Measurements from ENCODE around the gene MRPL19.

Gene MRPL19

DNA sequence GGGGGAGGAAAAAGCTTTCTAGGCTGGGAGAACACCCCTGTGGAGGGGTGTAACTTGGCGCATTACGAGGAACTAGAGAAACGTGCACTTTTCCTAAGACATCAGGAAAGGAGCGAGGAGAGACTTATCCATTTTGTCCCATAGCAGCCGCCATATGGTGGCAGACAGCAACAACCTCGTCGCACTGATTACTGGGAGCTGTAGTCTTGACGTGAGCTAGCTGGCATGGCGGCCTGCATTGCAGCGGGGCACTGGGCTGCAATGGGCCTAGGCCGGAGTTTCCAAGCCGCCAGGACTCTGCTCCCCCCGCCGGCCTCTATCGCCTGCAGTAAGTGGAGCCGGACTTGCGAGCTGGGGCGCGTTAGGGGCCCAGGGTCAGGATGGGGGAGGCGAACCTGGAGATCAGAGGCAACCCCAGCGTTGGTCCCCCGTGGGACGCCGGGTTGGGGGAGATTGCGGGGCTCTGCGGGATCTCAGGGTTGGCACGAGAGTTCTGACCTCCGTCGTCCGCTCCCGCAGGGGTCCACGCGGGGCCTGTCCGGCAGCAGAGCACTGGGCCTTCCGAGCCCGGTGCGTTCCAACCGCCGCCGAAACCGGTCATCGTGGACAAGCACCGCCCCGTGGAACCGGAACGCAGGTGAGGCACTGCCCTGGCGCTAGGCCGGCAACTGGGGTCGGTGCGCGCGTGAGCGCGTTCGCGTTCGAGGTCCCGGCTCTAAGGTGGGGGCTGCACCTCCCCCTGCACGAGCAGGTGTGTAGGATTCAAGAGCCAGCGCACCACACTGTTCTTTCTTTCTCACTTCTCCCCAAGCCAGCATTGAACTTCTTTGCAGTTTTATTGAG lies at the start of gene MRPL19:
TSS of gene MRPL19 (plus strand) at position 201 of the 843 bp plus-strand sequence. CDS start at position 226, 25 bp downstream.
- DNase-seq (ENCODE audit: low spot score), result peak; percentile 96

DNA sequence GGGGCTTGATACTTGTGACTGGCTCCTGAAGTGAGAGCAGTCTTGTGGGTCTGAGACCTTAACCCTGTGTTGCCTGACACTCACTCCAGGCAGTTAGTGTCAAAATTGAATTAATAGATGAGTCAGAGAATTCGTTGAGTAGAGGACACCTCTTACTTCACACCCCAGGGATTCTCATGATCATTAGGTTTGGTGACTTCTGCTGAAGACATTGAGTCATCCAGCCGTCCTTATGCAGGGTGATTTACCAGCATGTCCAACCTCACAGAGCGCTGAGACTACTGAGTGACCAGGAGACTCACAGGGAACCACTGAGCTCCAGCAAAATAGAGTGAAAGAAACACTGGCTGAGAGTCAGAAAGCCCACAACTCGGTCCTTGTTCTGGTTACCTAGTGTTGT lies 49.8 kb upstream of the MRPL19 start:
- no peak for DNase-seq (ENCODE audit: low spot score)

DNA sequence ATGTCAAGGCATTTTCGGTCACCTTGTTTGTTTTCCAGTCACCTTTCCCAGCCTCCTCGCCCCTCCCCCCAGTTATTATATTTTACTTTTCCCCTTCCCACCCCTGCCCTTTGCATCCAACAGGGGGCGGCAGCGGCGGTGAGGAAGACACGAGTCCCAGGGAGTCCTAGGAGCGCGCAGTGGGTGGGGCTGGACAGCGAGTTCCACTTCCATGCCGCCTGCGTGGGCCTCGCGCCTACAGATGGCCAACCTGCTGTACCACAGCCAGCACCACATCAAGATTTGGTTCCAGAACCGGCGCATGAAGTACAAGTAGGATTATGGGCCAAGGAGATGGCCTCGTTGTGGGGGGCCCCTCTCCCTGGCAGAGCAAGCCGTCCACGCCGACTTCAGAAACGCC lies 48.6 kb upstream of the MRPL19 start:
- DNase-seq (ENCODE audit: low spot score), result no peak

DNA sequence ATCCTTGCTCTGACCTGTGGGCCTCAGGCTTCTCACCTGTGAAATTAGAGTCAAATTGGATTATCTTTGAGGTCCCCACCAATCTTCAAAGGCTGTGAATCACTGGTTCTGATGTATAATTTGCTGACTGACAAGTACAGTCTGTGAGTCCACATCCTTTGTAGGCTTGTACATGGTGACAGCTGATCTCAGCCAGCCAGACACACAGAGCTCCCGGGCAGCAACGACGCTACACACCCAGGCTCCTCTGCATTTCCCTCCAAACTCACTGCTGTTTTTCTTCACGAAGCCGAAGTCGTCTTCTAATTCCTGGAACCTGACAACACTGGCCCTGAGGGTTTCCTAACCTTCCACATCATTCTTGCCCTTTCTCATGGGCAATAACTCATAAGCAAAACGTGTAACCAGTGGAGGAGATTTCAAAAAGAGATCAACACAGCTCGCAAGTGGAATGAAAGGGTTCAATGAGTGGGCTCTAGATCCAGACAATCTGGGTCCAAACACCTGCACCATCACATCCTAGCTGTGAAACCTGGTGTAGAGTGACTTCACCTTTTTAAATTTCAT lies 47.9 kb upstream of the MRPL19 start:
- no peak for DNase-seq (ENCODE audit: low spot score)

DNA sequence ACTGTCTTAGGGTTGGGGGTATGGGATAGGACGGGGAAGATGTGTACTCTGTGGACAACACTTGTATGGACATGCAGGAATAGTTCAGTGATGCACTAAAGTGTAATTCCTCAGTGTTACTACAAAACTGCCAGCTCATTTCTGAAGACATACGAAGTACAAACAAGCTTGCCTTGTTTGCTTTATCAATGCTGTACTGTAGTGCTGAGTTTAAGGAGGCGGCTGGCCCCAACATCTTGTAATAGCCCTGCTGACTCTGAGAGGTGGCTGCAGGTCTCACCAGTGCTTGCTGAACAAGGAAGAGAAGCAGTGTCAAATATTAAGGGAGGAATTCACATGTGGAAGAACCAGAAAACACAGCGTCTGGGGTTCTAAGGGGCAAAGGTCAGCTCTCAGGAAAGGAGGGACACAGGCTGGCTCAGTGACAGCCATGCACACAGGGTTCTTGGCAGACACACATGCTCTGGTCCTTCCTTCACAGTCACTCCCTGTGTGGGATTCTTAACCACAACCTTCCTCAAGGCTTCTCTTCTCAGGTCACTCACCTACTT lies 46.0 kb upstream of the MRPL19 start:
- DNase-seq (ENCODE audit: low spot score), result no peak

DNA sequence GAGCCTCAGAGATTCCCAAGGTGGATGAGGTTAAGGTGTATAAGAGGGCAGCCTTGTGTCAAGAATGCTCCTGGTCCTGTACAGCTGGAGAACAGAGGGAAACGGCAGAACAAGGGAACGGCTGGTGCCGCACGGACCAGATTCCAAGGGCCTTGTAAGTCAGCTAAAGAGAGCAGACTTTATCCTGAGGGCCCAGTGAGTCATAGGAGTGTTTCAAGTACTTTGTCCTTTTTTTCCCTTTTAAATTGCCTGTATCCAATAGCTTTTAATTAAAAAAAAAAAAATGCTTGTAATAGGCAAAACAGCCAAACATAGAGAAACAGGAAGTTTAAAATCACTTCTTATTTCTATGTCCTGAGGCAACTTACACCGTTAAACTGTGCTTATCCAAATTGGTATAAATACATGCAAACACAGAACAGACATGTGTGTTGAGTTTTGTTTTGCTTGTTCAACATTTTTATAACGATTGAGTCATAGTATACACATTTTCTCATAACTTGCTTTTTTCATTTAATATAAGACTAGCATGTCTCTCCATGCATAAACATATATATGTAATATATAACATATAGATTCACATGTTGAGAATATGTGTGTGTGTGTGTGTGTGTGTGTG lies 43.8 kb upstream of the MRPL19 start:
- DNase-seq (ENCODE audit: low spot score), result no peak

DNA sequence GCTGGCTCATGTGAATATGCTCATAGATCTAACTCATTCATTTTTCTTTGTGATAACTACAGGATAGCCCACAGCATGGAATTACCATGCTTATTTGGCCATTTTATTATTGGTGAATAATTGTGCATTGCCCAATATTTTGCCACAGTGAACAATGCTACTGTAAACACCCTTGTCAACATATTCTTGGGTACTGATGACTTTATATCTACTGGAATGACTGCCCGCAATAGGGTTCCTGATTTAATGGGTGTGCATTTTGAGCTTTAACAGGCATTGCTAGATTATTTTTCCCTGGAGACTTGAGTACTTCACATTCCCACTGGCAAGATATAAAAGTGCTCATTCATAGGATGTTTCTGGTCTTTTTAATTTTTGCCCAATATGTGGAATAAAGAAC lies 43.1 kb upstream of the MRPL19 start:
- no peak for DNase-seq (ENCODE audit: low spot score)

DNA sequence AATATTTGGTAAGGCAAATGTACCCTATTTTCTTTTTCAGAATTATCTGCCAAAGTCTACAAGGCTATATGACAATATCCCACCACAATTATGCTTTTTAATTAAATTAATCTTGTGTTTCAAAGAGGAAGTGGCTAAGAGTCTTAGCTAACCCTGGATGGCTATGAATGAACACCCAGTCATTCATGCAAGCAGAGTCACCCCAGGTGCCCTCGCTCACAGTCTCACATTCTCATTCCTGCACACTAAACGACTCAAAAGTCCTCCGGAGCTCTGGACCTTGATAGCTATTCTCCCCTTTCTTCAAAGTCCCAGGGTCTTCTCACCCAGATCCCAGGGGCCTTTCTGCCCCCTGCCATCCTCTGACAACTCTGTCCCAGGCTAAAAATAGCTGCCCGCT lies 42.1 kb upstream of the MRPL19 start:
- DNase-seq (ENCODE audit: low spot score), result no peak

DNA sequence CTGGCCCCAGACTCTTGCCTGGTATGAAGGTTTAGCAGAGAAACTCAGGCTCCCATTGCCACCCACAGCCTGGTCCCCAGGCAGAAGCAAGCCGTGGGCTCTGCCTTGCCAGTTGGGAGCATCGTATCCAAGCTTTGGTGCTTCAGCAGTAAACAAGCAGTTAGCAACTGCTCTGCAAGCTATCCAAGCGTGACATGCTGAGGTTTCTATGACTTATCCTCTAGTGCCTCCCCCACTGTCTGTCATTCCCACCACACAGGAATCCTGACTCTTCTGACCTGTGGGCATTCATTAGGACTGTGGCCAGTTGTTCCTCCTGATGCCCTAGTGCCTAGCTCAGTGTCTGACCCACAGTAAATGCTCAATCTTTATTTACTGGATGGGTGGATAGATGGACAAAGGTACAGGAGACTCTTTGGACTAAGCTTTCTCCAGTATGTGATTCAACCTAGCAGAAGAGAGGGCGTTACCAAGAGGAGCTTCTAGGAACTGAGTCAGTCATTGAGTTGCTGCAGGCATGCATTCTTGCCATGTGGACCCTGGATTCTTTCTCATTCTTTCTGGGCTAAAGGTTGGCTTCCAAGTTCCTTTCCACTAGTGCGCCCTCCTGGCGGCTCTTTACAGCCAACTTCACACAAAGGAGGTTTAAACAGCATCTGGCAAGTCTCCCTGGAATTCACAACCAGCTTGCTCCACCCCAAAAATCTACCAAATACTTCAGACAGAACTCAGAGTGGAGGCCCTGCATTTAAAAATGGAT lies 40.6 kb upstream of the MRPL19 start:
- DNase-seq (ENCODE audit: low spot score), result peak; percentile 42

DNA sequence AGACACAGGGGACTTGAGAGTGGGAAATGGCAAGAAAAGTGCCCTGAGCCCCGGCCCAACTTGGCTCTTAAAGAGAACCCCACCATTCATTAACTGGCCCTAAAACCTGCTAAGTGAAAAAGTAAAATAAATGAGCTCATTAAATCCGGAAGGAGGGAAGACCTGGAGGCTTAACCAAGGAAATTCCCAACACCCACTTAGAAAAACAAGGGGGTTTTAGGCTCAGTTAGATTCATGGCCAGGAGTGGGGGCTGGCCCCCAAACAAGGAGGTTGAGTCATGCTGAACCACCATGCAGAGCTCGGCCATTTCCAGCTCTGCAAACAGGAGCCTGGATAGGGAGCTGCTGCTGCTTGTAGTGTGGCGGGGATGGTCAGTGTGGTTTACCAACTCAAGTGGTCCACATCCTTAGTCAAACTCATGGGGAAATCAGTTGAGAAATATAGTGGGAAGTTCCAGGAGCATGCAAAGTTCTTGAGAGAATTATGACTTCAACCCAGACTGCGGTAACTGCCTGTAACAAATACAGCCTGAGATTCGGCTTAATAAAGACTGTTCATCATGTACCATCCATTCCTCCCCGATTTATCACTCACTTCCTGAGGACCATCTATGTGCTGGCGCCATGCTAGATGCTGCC lies 39.7 kb upstream of the MRPL19 start:
- DNase-seq (ENCODE audit: low spot score), result no peak

DNA sequence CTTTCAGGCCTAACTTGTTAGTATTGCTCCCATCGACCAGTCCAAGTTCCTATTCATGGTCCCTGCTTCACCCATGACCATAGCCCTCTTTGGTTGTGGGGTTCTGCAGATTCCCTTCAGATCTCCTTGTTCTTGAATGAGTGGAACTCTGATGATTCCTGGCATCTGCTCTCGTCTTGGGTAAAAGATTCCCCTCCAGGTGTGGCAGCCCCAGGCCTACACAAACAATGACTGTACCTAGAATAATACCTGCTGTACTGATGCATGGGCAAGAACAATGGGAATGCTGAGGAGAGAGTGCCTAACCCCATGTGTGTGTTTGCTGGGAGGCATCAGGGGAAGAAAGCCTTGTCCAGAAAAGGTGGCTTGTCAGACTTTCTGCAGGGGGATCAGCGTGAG lies 39.2 kb upstream of the MRPL19 start:
- DNase-seq (ENCODE audit: low spot score), result no peak

DNA sequence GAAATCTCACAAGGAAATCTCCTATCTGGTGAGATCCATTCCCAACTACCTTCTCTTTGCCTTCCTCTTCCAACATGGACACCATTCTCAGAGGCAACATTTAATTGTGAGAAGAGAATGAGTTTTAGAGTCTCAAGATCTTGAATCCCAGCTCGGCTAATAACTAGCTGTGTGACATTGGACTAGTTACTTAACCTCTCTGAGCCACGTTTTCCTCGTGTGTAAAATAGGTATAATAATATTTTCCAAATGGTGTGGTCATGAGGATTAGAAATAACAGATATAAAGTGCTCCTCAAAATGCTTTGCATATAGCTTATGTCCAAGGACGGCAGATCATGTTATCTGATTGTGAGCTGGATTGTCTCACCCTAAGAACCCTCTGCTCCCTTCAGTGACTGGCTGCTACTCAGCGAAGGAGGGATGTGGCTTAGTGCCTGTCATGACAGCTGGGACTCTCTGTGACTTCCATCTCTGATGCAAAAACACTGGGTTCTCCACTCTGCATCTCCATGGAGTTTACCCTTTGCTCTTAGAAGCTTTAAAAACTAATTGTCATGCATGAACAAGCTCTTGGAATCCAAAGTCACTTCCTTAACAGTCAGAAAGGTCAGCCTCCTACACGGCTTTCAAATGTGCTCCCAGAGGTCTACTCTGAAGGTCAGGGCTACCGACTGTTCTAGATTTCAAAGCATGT lies 38.4 kb upstream of the MRPL19 start:
- peak; percentile 31 for DNase-seq (ENCODE audit: low spot score)

DNA sequence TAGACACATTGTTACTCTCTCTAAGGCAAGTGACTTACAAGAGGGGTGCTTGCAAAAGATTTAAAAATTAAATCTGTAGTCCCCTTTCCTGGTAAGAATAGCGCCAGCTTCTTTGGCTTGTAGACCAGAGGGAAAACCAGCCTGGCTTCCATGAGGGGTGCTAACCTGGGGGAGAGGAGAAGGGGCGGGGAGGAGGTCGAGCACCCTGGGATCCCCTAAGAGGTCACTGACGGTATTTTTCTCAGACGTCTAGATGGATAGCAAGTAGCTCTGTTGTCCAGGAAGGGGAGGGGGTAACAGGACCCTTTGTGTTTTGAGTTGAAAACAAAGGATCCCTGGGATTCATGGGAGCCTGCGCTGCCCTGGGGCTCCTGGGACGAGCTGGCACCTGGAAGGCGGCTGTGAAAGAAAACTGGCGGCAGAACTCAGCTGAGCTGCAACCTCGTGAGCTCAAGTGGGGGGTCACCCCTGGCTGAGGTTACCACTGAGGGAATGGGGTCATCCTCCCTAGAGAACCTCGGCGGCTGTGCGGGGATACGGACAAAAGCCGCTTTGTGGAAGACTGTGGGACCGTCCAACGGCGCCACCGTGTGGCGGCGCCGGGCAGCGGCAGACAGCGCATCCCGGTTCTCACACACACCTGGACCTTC lies 37.8 kb upstream of the MRPL19 start:
- DNase-seq (ENCODE audit: low spot score), result peak; percentile 74

DNA sequence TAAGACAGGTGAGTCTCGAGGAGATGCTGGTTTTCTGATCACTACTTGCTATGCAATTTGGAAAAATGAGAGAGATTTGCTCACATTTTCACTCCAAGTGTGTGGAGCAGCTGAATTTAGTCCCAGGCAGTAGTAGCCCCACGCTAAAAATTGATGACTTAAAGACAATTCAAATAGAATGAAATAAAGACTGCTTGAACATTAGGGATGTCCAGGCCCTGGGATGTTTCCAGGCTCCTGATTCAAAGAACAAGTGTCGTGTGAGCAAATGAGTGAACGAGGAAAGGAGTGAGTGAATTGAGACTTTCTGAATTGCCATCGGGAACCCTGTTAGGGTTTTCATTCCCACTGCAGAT lies 37.3 kb upstream of the MRPL19 start:
- DNase-seq (ENCODE audit: low spot score), result no peak

DNA sequence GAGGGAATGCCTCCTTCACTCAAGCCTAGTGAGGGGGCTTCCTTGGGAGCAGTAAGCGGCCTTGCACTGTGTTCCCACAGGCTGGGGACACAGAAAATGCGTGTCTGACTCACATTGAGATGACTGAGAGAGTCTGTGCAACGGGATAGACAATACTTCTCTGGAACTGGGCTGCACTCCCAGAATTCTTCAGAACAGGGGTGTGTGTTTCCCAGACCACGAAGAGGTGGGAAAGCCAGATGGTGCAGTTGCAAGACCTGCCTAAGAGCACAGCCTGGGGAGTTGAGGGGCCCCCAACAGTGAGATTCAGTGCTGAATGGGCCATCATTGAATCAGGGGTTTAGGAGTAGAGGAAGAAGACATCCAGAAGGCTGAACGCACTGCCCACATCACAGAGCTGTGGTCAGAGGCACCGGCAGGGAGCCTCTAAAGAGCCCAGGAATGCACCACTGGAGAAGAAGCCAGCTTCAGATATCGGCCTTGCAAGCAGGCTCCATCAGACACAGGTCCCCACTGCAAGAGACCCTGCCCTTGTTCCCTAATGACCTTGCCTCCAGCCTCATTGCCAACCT lies 36.6 kb upstream of the MRPL19 start:
- no peak for DNase-seq (ENCODE audit: low spot score)

DNA sequence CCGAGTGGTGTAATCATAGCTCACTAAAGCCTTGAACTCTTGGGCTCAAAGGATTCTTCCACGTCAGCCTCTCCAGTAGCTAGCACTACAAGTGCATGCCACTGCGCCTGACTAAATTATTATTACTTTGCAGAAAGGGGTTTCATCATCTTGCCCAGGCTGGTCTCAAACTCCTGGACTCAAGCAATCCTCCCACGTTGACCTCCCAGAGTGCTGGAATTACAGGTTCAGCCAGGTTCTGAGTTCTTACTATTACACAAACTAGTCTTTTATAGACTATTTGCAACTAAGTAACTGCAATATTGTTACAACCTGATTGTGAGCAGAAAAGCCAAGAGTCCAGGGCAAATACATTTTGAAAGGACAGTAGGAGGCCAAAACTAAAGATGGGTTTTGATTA lies 35.9 kb upstream of the MRPL19 start:
- DNase-seq (ENCODE audit: low spot score), result no peak

DNA sequence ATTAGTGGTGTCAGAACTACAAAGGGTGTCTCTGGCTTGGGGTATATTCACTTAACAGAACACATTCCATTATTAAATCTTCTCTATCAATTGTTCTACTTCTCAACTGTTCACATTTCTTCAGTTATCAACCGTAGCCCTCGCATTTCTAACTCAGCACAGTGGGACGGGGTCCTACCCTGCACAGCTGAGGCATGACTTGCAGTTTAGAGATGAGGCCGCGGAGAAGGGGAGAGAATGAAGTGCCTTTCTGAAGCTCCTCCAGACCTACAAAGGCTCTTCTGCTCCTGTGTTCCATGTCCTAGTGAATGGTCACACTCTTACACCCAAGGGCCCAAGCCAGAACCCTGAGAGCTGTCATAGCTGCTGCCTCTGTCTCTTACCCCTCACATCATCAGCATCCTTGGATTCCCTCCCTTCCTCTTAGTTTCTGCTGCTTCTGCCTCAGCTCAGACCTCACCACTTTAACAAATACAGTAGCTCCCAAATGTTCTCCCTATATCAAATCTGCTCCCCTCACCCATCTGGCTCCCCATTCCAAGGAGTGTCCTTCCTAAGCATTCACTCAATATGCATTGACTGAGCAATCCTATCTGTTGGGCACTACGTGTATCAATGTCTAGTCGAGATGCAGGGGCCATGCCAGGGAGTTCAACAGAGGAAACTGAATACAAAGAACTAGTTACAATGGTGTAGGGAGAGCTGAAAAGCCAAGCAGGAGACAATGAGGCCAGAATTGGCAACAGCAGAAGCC lies 34.3 kb upstream of the MRPL19 start:
- peak; percentile 56 for DNase-seq (ENCODE audit: low spot score)

DNA sequence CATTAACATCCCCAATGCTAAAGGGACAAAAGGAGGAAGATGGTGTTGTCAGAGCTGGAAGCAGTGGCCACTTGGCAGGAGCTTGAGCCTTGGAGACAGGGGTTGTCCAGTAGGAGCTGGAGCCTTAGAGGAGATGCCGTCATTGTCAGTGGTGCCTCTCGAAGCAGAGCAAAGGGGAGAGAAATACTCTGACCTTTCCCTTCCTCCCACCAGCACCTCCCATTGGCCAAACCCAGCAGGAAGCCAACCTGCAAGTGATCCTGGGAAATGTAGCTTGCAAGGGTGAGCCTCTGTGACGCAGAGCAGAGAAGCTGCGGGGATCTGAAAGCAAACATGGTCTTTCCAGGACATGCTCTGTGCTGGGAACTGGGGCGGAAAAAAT lies 33.7 kb upstream of the MRPL19 start:
- DNase-seq (ENCODE audit: low spot score), result no peak

DNA sequence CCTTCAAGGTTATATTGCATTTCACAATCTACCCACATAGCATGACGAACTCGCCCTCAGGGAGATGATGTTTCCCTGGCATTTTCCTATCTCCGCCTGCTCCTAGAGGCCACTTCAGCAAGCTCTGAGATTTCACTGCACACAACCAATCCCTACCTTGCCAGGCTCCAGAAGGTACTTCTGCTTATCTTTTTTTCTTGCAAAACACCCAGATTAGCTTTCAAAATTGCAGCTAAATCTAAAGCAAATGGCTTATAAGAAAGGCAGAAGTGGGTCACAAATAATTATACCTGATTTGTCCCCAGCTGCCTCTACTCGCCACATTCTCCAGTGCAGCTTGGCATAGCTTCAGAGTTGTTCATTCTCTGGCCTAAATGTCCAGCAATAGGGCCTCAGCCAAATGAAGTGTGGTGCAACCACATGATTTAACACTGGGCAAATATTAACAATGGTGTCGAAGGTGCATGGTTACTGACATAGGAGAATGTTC lies 32.4 kb upstream of the MRPL19 start:
- DNase-seq (ENCODE audit: low spot score), result no peak

DNA sequence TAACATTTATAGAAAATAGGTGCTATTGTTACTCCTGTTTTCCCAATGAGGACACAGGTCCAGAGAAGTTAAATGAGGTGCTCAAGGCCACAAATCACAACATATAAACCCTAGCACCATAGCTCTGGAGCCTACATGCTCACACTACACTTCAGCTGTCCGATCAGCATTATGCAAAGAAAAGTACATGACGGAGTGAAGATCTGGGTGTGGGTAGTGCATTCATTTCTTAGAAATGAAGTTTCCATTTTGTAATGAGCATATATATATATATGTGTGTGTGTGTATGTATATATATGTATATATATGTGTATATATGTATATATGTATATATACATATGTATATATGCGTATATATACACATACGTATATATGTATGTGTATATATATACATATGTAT lies 30.2 kb upstream of the MRPL19 start:
- no peak for DNase-seq (ENCODE audit: low spot score)
